Glutamatergic neuron (in vitro differentiated cells): ENCODE data around the gene SLC36A3. TPM values are rescaled to one million over a fixed set of nuclear protein-coding genes. Genes with fewer than 3 reads are reported as not detected.

Experiments
- DNase-seq: peaks from one replicate; pipeline ENCODE4 v3.0.0; 2022
- H3K27ac Mint-ChIP-seq: one replicate; pipeline ENCODE4 v1.8.0; 2020; ENCODE audit warnings: mild to moderate bottlenecking, mixed read lengths, inconsistent platforms; ENCODE audit not compliant: unreplicated experiment
- H3K27me3 Mint-ChIP-seq: one replicate; pipeline ENCODE4 v1.8.0; 2020; ENCODE audit warnings: mild to moderate bottlenecking, moderate library complexity, mixed read lengths, inconsistent platforms; ENCODE audit not compliant: unreplicated experiment
- H3K36me3 Mint-ChIP-seq: one replicate; pipeline ENCODE4 v1.8.0; 2020; ENCODE audit warnings: mild to moderate bottlenecking, mixed read lengths, inconsistent platforms; ENCODE audit not compliant: unreplicated experiment
- H3K4me1 Mint-ChIP-seq: one replicate; pipeline ENCODE4 v1.8.0; 2020; ENCODE audit warnings: mild to moderate bottlenecking, low read depth, mixed read lengths, inconsistent platforms; ENCODE audit not compliant: unreplicated experiment
- H3K4me3 Mint-ChIP-seq: one replicate; pipeline ENCODE4 v1.8.0; 2020; ENCODE audit warnings: mild to moderate bottlenecking, mixed read lengths, inconsistent platforms; ENCODE audit not compliant: unreplicated experiment
- H3K9me3 Mint-ChIP-seq: one replicate; pipeline ENCODE4 v1.8.0; 2020; ENCODE audit warnings: mild to moderate bottlenecking, moderate library complexity, mixed read lengths, inconsistent platforms; ENCODE audit not compliant: unreplicated experiment
- CTCF ChIP-seq: fragments of 200-600 bp; sonication (generic); IDR thresholded peaks from one replicate; pipeline ENCODE4 v1.5.0; 2021; ENCODE audit not compliant: partially characterized antibody, unreplicated experiment
- total RNA-seq: library from RNA; stranded (reverse); fragmentation: NEBNext Ultra II Directional; extraction: Animal tissue kit (Norgen Biotek cat#: 25700); gene quantifications from one replicate; pipeline ENCODE4 v1.2.1, GENCODE V29; 2021; ENCODE audit not compliant: unreplicated experiment

Gene SLC36A3
- total RNA-seq, 1 donor from 2014 or later, result not detected

DNA sequence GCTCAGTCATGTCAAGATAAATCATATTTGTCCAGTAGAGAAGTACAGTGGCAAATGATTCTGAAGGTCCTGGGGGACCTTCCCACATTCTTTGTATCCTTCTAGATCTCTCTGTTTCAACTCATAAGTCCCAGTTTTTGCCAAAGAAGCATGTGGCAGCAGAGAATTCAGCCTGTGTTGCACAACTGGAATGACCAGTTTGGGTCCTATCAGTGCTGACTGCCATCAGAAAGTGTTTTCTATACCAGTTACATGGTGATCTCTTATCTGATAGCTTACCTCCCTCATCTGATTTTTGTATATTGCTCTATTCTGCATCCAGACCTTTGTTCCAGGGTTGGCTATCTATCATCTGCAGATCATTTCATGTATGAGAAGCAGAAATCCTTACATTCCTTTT is 28.9 kb downstream of the SLC36A3 start:
- Mint-ChIP-seq H3K27ac (no peak overlapping the region), H3K4me3 (no peak overlapping the region), H3K36me3 (no peaks in the 10 kb centered on the region), H3K9me3 (no peaks in the 10 kb centered on the region), H3K27me3 (no peaks in the 10 kb centered on the region), H3K4me1 (no peaks in the 10 kb centered on the region)
- no peak for DNase-seq
- TF ChIP-seq CTCF, result no peak

DNA sequence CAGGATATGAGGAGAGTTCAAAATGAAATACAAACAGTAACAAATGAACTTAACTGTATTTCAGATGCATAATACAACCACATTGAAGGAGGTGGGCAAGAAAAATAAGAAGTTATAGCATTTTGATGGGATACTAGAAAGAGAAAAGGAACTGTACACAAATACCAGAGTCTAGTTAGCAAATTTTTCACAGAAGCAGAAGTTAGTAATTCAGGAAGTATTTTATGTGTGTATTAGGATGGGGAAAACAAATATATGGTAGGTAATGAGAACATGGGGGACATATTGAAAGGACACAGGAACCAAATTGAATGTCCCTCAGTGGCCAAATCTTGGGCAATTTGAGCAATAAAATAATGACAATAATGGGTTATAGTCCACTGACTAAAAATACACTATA is 32.2 kb downstream of the SLC36A3 start:
- Mint-ChIP-seq H3K27ac (no peak overlapping the region), H3K4me3 (no peak overlapping the region), H3K9me3 (no peaks in the 10 kb centered on the region), H3K36me3 (no peaks in the 10 kb centered on the region), H3K4me1 (no peaks in the 10 kb centered on the region), H3K27me3 (no peaks in the 10 kb centered on the region)
- no peak for TF ChIP-seq CTCF
- no peak for DNase-seq

DNA sequence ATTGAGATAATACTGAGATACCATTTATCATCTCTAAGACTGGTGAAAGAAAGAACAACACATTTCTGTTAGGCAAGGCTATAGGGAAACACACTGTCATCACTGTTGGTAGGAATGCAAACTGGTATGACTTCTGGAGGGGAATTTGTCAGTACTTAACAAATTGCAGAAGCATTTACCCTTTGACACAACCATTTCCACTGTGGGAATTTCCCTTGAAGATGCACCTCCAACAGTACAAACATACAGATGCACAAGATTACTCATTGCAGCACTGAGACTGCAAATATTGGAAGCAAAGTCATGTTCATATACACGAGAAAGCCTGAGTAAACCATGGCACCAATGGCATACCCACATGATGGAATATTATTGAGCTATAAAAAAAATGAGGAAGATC is 33.0 kb downstream of the SLC36A3 start:
- H3K27me3 Mint-ChIP-seq, result no peaks in the 10 kb centered on the region

GRCh38 chr5:151267491-151268260 is 35.9 kb downstream of the SLC36A3 start:
- no peak for TF ChIP-seq CTCF
- no peaks in the 10 kb centered on the region for H3K36me3 Mint-ChIP-seq
- H3K4me3 Mint-ChIP-seq, result no peak overlapping the region
- DNase-seq, result no peak
- H3K27me3 Mint-ChIP-seq, result peaks cover 2% of the 10 kb centered on the region
- no peaks in the 10 kb centered on the region for H3K4me1 Mint-ChIP-seq
- H3K9me3 Mint-ChIP-seq, result no peaks in the 10 kb centered on the region
- H3K27ac Mint-ChIP-seq, result no peak overlapping the region

More for the DNA sequence above, 33.0 kb downstream of the SLC36A3 start:
- DNase-seq, result no peak
- H3K27ac Mint-ChIP-seq, result no peak overlapping the region
- H3K36me3 Mint-ChIP-seq, result no peaks in the 10 kb centered on the region
- H3K4me1 Mint-ChIP-seq, result no peaks in the 10 kb centered on the region
- no peaks in the 10 kb centered on the region for H3K9me3 Mint-ChIP-seq
- no peak overlapping the region for H3K4me3 Mint-ChIP-seq
- TF ChIP-seq CTCF, result no peak

GRCh38 chr5:151264113-151264512 is 39.5 kb downstream of the SLC36A3 start:
- DNase-seq, result no peak
- H3K4me1 Mint-ChIP-seq, result no peaks in the 10 kb centered on the region
- TF ChIP-seq CTCF, result no peak
- no peak overlapping the region for H3K4me3 Mint-ChIP-seq
- H3K27me3 Mint-ChIP-seq, result peaks cover 2% of the 10 kb centered on the region
- no peaks in the 10 kb centered on the region for H3K9me3 Mint-ChIP-seq
- no peak overlapping the region for H3K27ac Mint-ChIP-seq
- no peaks in the 10 kb centered on the region for H3K36me3 Mint-ChIP-seq
